Keratinocyte (primary cell): ENCODE measurements around the gene WDR35. TPM values are rescaled to one million over a fixed set of nuclear protein-coding genes. Genes with fewer than 3 reads are reported as not detected.

Source experiments
- DNase-seq: peaks from one replicate; pipeline ENCODE4 v3.0.0-alpha.2; 2011; ENCODE audit warnings: low read depth, missing footprints, low spot score
- FAIRE-seq: peaks from 2 replicates; lab custom pipeline; 2011; peaks lifted over from hg19 to GRCh38; lab: Jason Lieb, UNC
- H2AFZ ChIP-seq: 2 replicates; pipeline ENCODE4 v1.6.0; 2012; ENCODE audit warnings: low read length, control low read depth, inconsistent platforms; ENCODE audit not compliant: control insufficient read depth
- H3K27ac ChIP-seq: 2 replicates; pipeline ENCODE4 v1.5.1; 2011; ENCODE audit warnings: low read length; ENCODE audit not compliant: control insufficient read depth, insufficient read depth
- H3K27me3 ChIP-seq: 3 replicates; pipeline ENCODE4 v1.6.0; 2011; ENCODE audit warnings: low read length; ENCODE audit not compliant: control insufficient read depth, insufficient read depth; ENCODE audit errors: extremely low read depth
- H3K36me3 ChIP-seq, 2 experiments: 2 replicates in 1 of 2; 3 replicates in 1 of 2; pipeline ENCODE4 v1.5.1; 2011; ENCODE audit warnings: low read length in 2 of 2, mild to moderate bottlenecking in 1 of 2; ENCODE audit not compliant: control insufficient read depth in 2 of 2, insufficient read depth in 2 of 2; ENCODE audit errors: extremely low read depth in 1 of 2
- H3K4me1 ChIP-seq: 3 replicates; pipeline ENCODE4 v1.5.1; 2011; ENCODE audit warnings: low read length; ENCODE audit not compliant: control insufficient read depth, insufficient read depth; ENCODE audit errors: extremely low read depth
- H3K4me2 ChIP-seq: 3 replicates; pipeline ENCODE4 v1.6.0; 2011; ENCODE audit warnings: low read depth, low read length; ENCODE audit not compliant: control insufficient read depth, insufficient read depth; ENCODE audit errors: extremely low read depth
- H3K4me3 ChIP-seq, 3 experiments: fragments of 200-600 bp in 1 of 3; sonication (generic) in 1 of 3; 2 replicates in 2 of 3; 3 replicates in 1 of 3; pipeline ENCODE4 v1.5.1; 2011 to 2016; ENCODE audit warnings: low read length in 3 of 3, mild to moderate bottlenecking in 3 of 3, control low read depth in 2 of 3, inconsistent platforms in 1 of 3, low read depth in 1 of 3, mixed read lengths in 1 of 3, mixed run types in 1 of 3, moderate library complexity in 1 of 3; ENCODE audit not compliant: control insufficient read depth in 2 of 3, insufficient read depth in 2 of 3; ENCODE audit errors: extremely low read depth in 1 of 3
- H3K79me2 ChIP-seq: 2 replicates; pipeline ENCODE4 v1.6.0; 2012; ENCODE audit warnings: low read length; ENCODE audit not compliant: control insufficient read depth, insufficient read depth
- H3K9ac ChIP-seq: 3 replicates; pipeline ENCODE4 v1.6.0; 2011; ENCODE audit warnings: low read length; ENCODE audit not compliant: control insufficient read depth, insufficient read depth; ENCODE audit errors: extremely low read depth
- H3K9me1 ChIP-seq: 3 replicates; pipeline ENCODE4 v1.6.0; 2011; ENCODE audit warnings: low read length; ENCODE audit not compliant: control insufficient read depth, insufficient read depth; ENCODE audit errors: extremely low read depth
- H3K9me3 ChIP-seq: 2 replicates; pipeline ENCODE4 v1.5.1; 2012; ENCODE audit warnings: low read depth, low read length; ENCODE audit not compliant: control insufficient read depth
- H4K20me1 ChIP-seq: 3 replicates; pipeline ENCODE4 v1.6.0; 2011; ENCODE audit warnings: low read length; ENCODE audit not compliant: control insufficient read depth, insufficient read depth; ENCODE audit errors: extremely low read depth
- EZH2 ChIP-seq: IDR thresholded peaks from one replicate; pipeline ENCODE4 v1.6.1; 2012; ENCODE audit warnings: inconsistent platforms, mild to moderate bottlenecking, low read length, moderate library complexity
- dilution Hi-C: fragments of 300-500 bp; cut with MboI; formaldehyde crosslinking; loops from one replicate; pipeline ENCODE4 v1.7.0; 2020; ENCODE audit warnings: low sequenced_read_pairs; ENCODE audit not compliant: extremely low pct_ligation_motif_present
- polyA plus RNA-seq, 5 experiments: library from polyadenylated mRNA; depleted of rRNA in 3 of 5; stranded (reverse) in 3 of 5; stranded (forward) in 1 of 5; unstranded in 1 of 5; fragments of >200 nt; gene quantifications; 1 replicate in 1 of 5; 2 replicates in 3 of 5; 3 replicates in 1 of 5; pipeline versions ENCODE4 v1.2.1 to v1.2.3, GENCODE V29; 2011 to 2012; ENCODE audit warnings: missing spikeins in 2 of 5, low read depth in 1 of 5, low replicate concordance in 1 of 5
- TF ChIP-seq, protein P1 (sequence below), 3 experiments: IDR thresholded peaks in 1 of 3; conservative IDR thresholded peaks in 1 of 3; optimal IDR thresholded peaks in 1 of 3; 2 replicates in 2 of 3; 3 replicates in 1 of 3; pipeline versions ENCODE3 to v1.5.1; 2011; ENCODE audit warnings: low read length in 3 of 3, mild to moderate bottlenecking in 3 of 3, moderate library complexity in 2 of 3, control low read depth in 1 of 3, inconsistent platforms in 1 of 3; ENCODE audit not compliant: insufficient read depth in 2 of 3; ENCODE audit errors: extremely low read depth in 1 of 3

Gene WDR35
- polyA plus RNA-seq, 1 donor (not counting 4 experiments of a cell fraction or from before 2014, with no cell fraction given), result 8.8 TPM

DNA sequence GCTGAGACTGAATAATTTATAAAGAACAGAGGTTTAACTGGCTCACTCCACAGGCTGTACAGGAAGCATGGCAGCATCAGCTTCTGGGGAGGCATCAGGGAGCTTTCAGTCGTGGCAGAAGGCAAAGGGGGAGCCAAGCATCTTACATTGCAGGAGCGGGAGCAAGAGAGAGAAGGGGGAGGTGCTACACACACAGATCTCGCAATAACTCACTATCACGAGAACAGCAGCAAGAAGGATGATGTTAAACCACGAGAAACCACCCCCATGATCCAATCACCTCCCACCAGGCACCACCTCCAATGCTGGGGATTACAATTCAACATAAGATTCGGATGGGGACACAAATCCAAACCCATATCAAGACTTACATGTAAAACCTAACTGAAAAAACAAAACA, 40.3 kb upstream of the WDR35 start:
- FAIRE-seq (no peak), DNase-seq (no peak)

DNA sequence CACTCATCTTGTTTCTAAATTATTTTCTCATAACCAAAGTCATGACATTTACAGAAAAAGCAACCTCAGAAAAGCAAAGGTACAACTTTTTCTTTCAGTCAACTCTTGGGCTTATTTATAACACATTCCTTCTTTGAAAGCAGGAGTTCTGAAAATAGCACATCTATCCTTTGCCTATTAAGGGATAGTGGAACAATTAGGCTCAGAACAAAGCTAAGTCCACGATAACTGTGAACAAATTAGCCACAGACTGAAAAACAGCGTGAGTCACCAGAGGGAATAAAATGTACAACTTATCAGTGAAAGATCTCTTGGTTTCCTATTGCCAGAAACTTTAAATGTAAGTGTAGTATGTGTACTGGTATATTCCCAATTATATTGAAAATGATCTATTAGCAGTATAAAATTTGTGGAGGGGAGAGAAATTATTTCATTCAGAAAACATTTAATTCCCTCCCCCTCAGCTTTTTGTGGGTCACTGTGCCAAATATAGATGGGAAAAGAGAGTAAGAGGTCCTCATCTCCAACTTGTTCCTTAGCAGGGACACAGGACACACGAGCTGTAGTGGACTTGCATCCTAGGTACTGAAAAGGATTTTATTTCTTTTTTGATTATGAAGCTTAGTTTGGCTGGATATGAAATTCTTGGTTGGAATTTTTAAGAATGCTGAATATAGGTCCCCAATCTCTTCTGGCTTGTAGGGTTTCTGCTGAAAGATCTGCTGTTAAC, 38.0 kb upstream of the WDR35 start:
- Histone ChIP-seq H3K4me3 (no peak overlapping the region), H3K4me2 (no peak overlapping the region), H3K79me2 (no peaks in the 10 kb centered on the region), H3K9me3 (no peaks in the 10 kb centered on the region), H3K36me3 (peaks cover 0 to 7% of the 10 kb centered on the region in 2 experiments), H4K20me1 (no peaks in the 10 kb centered on the region), H3K4me1 (no peaks in the 10 kb centered on the region), H3K9ac (no peak overlapping the region), H3K27me3 (no peaks in the 10 kb centered on the region), H3K27ac (no peak overlapping the region), H3K9me1 (no peaks in the 10 kb centered on the region), H2AFZ (no peak overlapping the region)
- dilution Hi-C loops, result no loop called here
- DNase-seq (no peak), FAIRE-seq (no peak)
- TF ChIP-seq, protein P1, sequence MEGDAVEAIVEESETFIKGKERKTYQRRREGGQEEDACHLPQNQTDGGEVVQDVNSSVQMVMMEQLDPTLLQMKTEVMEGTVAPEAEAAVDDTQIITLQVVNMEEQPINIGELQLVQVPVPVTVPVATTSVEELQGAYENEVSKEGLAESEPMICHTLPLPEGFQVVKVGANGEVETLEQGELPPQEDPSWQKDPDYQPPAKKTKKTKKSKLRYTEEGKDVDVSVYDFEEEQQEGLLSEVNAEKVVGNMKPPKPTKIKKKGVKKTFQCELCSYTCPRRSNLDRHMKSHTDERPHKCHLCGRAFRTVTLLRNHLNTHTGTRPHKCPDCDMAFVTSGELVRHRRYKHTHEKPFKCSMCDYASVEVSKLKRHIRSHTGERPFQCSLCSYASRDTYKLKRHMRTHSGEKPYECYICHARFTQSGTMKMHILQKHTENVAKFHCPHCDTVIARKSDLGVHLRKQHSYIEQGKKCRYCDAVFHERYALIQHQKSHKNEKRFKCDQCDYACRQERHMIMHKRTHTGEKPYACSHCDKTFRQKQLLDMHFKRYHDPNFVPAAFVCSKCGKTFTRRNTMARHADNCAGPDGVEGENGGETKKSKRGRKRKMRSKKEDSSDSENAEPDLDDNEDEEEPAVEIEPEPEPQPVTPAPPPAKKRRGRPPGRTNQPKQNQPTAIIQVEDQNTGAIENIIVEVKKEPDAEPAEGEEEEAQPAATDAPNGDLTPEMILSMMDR (optimal IDR thresholded peaks at IDR 0.05 in 1 of 3, IDR thresholded peaks at IDR 0.05 in 1 of 3, conservative IDR thresholded peaks at IDR 0.05 in 1 of 3; ENCODE audit: extremely low read depth in 1 of 3, insufficient read depth in 2 of 3, low read length in 3 of 3), result no peak
- TF ChIP-seq EZH2, result no peak

More for the DNA sequence above, 40.3 kb upstream of the WDR35 start:
- H3K4me2 ChIP-seq, result no peak overlapping the region
- H4K20me1 ChIP-seq, result no peaks in the 10 kb centered on the region
- no peak overlapping the region for H3K9ac ChIP-seq
- peaks cover 12 to 26% of the 10 kb centered on the region in 2 experiments for H3K36me3 ChIP-seq
- H3K9me1 ChIP-seq, result no peaks in the 10 kb centered on the region
- H3K4me1 ChIP-seq, result no peaks in the 10 kb centered on the region
- H3K27ac ChIP-seq, result no peak overlapping the region
- no peaks in the 10 kb centered on the region for H3K79me2 ChIP-seq
- dilution Hi-C loops, result no loop called here
- no peaks in the 10 kb centered on the region for H3K9me3 ChIP-seq
- H2AFZ ChIP-seq, result no peak overlapping the region
- no peak for TF ChIP-seq EZH2
- TF ChIP-seq, protein P1 (optimal IDR thresholded peaks at IDR 0.05 in 1 of 3, IDR thresholded peaks at IDR 0.05 in 1 of 3, conservative IDR thresholded peaks at IDR 0.05 in 1 of 3; ENCODE audit: extremely low read depth in 1 of 3, insufficient read depth in 2 of 3, low read length in 3 of 3), result no peak
- H3K27me3 ChIP-seq, result no peaks in the 10 kb centered on the region
- no peak overlapping the region for H3K4me3 ChIP-seq
